Right lobe of liver (tissue), 6 donors: ENCODE data around the gene ESM1. TPM values are rescaled to one million over a fixed set of nuclear protein-coding genes. Genes with fewer than 3 reads are reported as not detected.

ENCODE experiments used
- ATAC-seq, 4 donors: fragments of 200-7000 bp; cut with Tn5 transposase; one replicate each; pipeline ENCODE4 v1.9.1; 2020; ENCODE audit warnings: mild to moderate bottlenecking in 4 of 4, moderate library complexity in 4 of 4
- DNase-seq, 3 donors: peaks; one replicate each; pipeline ENCODE4 v3.0.0-alpha.2; 2020
- H3K27ac ChIP-seq, 3 donors: fragments of 200-600 bp; one replicate each; pipeline ENCODE4 v1.8.0; 2022
- H3K27me3 ChIP-seq, 2 donors: fragments of 200-600 bp; one replicate each; pipeline ENCODE4 v1.8.0; 2022
- H3K36me3 ChIP-seq, 4 donors: fragments of 200-600 bp; sonication (generic) in 1 of 4; one replicate each; pipeline versions ENCODE4 v1.5.1 to v1.8.0; 2017 to 2022; ENCODE audit warnings: control low read depth in 1 of 4
- H3K4me1 ChIP-seq, 4 donors: fragments of 200-600 bp; sonication (generic) in 1 of 4; one replicate each; pipeline versions ENCODE4 v1.5.1 to v1.8.0; 2017 to 2022; ENCODE audit warnings: control low read depth in 1 of 4
- H3K4me3 ChIP-seq, 3 donors: fragments of 200-600 bp; one replicate each; pipeline ENCODE4 v1.8.0; 2022
- H3K9me3 ChIP-seq, 4 donors: fragments of 200-600 bp; sonication (generic) in 1 of 4; one replicate each; pipeline versions ENCODE4 v1.5.1 to v1.8.0; 2017 to 2022; ENCODE audit warnings: control low read depth in 1 of 4
- CTCF ChIP-seq, 4 donors: fragments of 200-600 bp in 3 of 4; fragments of 450-650 bp in 1 of 4; IDR thresholded peaks; one replicate each; pipeline versions ENCODE4 v1.5.1 to v1.8.0; 2016 to 2022; ENCODE audit warnings: antibody characterized with exemption in 4 of 4, mild to moderate bottlenecking in 2 of 4
- POLR2A ChIP-seq: fragments of 450-650 bp; IDR thresholded peaks from one replicate; pipeline ENCODE4 v1.6.1; 2017; ENCODE audit warnings: antibody characterized with exemption, mild to moderate bottlenecking
- WGBS: methylation state at CpG from one replicate; pipeline ENCODE4 v1.1.6; 2018; ENCODE audit warnings: low coverage, low lambda C conversion rate; ENCODE audit not compliant: insufficient coverage; ENCODE audit errors: missing lambda C conversion rate; 5-methylcytosine and 5-hydroxymethylcytosine counted together
- intact Hi-C, 2 donors: fragments of 100-400 bp; cut with DNase I; formaldehyde crosslinking; loops; one replicate each; pipeline versions ENCODE4 v1.11.2 to v1.14.1; 2022
- total RNA-seq, 6 experiments: library from RNA; depleted of rRNA in 2 of 6; stranded (reverse); fragments of >200 nt in 2 of 6; fragmentation: NEBNext Ultra II Directional in 3 of 6; extraction: Animal tissue kit (Norgen Biotek cat#: 25700) in 3 of 6; gene quantifications; one replicate each; pipeline versions ENCODE4 v1.1.0 to v1.2.4, GENCODE V29; 2016 to 2023
- donor health status: DM: no; HTN: yes; CAD: no.
- donor health status: DM: no; HTN: no; CAD: no.
- donor health status: DM: no; HTN: no; CAD: no.
- donor health status: DM: no; HTN: yes; CAD: no.
- donor health status: DM: no; HTN: yes; CAD: no.

Gene ESM1
- total RNA-seq, 6 experiments from 2014 or later = 0.24 to 2.6 (median 0.31) TPM; not detected in 2

- peaks cover 0 to 5% of the 10 kb centered on the region in 2 donors for H3K27me3 ChIP-seq
- intact Hi-C loops = no loop called here
- no peak for DNase-seq
- H3K27ac ChIP-seq = no peak overlapping the region
- WGBS = 44% methylated on average over 2 of the region's 2 CpGs
- H3K9me3 ChIP-seq = no peaks in the 10 kb centered on the region
- no peaks in the 10 kb centered on the region for H3K36me3 ChIP-seq
- no peak for ATAC-seq
- TF ChIP-seq POLR2A (no peak), CTCF (IDR thresholded peaks at IDR 0.05) (no peak)
- no peaks in the 10 kb centered on the region for H3K4me1 ChIP-seq
- no peak overlapping the region for H3K4me3 ChIP-seq
Measured at GRCh38 chr5:54988817-54989216, 3.4 kb upstream of the ESM1 start.

- TF ChIP-seq POLR2A (no peak), CTCF (IDR thresholded peaks at IDR 0.05) (no peak)
- no peak for DNase-seq
- Histone ChIP-seq H3K27me3 (peaks cover 0 to 5% of the 10 kb centered on the region in 2 donors), H3K9me3 (no peaks in the 10 kb centered on the region), H3K4me1 (no peaks in the 10 kb centered on the region), H3K36me3 (no peaks in the 10 kb centered on the region), H3K4me3 (no peak overlapping the region), H3K27ac (no peak overlapping the region)
- intact Hi-C loops = no loop called here
- WGBS = 36% methylated on average over 1 of the region's 1 CpG
- no peak for ATAC-seq
Measured at GRCh38 chr5:54988218-54988617, 2.8 kb upstream of the ESM1 start.

- WGBS = 50% methylated on average over 5 of the region's 5 CpGs
- Histone ChIP-seq H3K36me3 (no peaks in the 10 kb centered on the region), H3K27ac (no peak overlapping the region), H3K4me3 (no peak overlapping the region), H3K9me3 (no peaks in the 10 kb centered on the region), H3K27me3 (peaks cover 0 to 5% of the 10 kb centered on the region in 2 donors), H3K4me1 (no peaks in the 10 kb centered on the region)
- ATAC-seq = no peak
- no peak for TF ChIP-seq CTCF (IDR thresholded peaks at IDR 0.05)
- no peak for TF ChIP-seq POLR2A
- no peak for DNase-seq
- intact Hi-C loops = no loop called here
Measured at GRCh38 chr5:54986269-54986654, 869 bp upstream of the ESM1 start.

- ATAC-seq = no peak
- no peak for DNase-seq
- no peaks in the 10 kb centered on the region for H3K4me1 ChIP-seq
- H3K9me3 ChIP-seq = no peaks in the 10 kb centered on the region
- WGBS = 30% methylated on average over 7 of the region's 7 CpGs
- H3K36me3 ChIP-seq = no peaks in the 10 kb centered on the region
- no peak for TF ChIP-seq CTCF (IDR thresholded peaks at IDR 0.05)
- no peak for TF ChIP-seq POLR2A
- peaks cover 0 to 5% of the 10 kb centered on the region in 2 donors for H3K27me3 ChIP-seq
- intact Hi-C loops = no loop called here
- H3K4me3 ChIP-seq = no peak overlapping the region
- no peak overlapping the region for H3K27ac ChIP-seq
Measured at GRCh38 chr5:54981928-54982327, 3.5 kb downstream of the ESM1 start.

GRCh38 chr5:54975701-54976100 is 9.7 kb downstream of the ESM1 start:
- no peak overlapping the region for H3K27ac ChIP-seq
- no peaks in the 10 kb centered on the region for H3K9me3 ChIP-seq
- no peaks in the 10 kb centered on the region for H3K4me1 ChIP-seq
- intact Hi-C loops = no loop called here
- TF ChIP-seq POLR2A = no peak
- no peak for TF ChIP-seq CTCF (IDR thresholded peaks at IDR 0.05)
- H3K27me3 ChIP-seq = no peaks in the 10 kb centered on the region
- ATAC-seq (no peak), DNase-seq (no peak)
- 69% methylated on average over 1 of the region's 1 CpG for WGBS
- H3K36me3 ChIP-seq = no peaks in the 10 kb centered on the region
- no peak overlapping the region for H3K4me3 ChIP-seq
